Thoracic aorta (tissue), 2 donors: ENCODE results near the gene MIER2. TPM values are rescaled to one million over a fixed set of nuclear protein-coding genes. Genes with fewer than 3 reads are reported as not detected.

Source experiments
- ATAC-seq: fragments of 150-250 bp; one replicate; pipeline ENCODE4 v1.8.0; 2017; ENCODE audit warnings: low read depth; ENCODE audit not compliant: insufficient number of reproducible peaks, low FRiP score
- DNase-seq: peaks from one replicate; pipeline ENCODE4 v3.0.0-alpha.2; 2020; ENCODE audit warnings: low spot score
- H3K27ac ChIP-seq, 2 donors: fragments of 200-600 bp; sonication (generic); 1 replicate in 1 of 2; 2 replicates in 1 of 2; pipeline ENCODE4 v1.5.1; 2016; ENCODE audit warnings: mild to moderate bottlenecking in 2 of 2, moderate library complexity in 2 of 2
- H3K27me3 ChIP-seq: fragments of 200-600 bp; sonication (generic); replicated peaks from 2 replicates; pipeline ENCODE4 v1.6.0; 2016; ENCODE audit warnings: mild to moderate bottlenecking; ENCODE audit not compliant: insufficient read depth
- H3K36me3 ChIP-seq: fragments of 200-600 bp; sonication (generic); one replicate; pipeline ENCODE4 v1.5.1; 2016
- H3K4me1 ChIP-seq, 2 donors: fragments of 200-600 bp; sonication (generic); 1 replicate in 1 of 2; 2 replicates in 1 of 2; pipeline versions ENCODE4 v1.5.1 to v1.6.0; 2016; ENCODE audit warnings: low read depth in 2 of 2, mild to moderate bottlenecking in 1 of 2; ENCODE audit not compliant: control insufficient read depth in 1 of 2
- H3K4me3 ChIP-seq: fragments of 200-600 bp; sonication (generic); 2 replicates; pipeline ENCODE4 v1.5.1; 2016; ENCODE audit warnings: mild to moderate bottlenecking
- H3K9me3 ChIP-seq: fragments of 200-600 bp; sonication (generic); 2 replicates; pipeline ENCODE4 v1.5.1; 2016
- CTCF ChIP-seq: fragments of 200-600 bp; sonication (generic); IDR thresholded peaks from one replicate; pipeline ENCODE4 v1.5.1; 2019; ENCODE audit warnings: antibody characterized with exemption
- total RNA-seq, 2 donors: library from RNA; depleted of rRNA; stranded (reverse); fragments of >200 nt; gene quantifications; one replicate each; pipeline versions ENCODE4 v1.1.0 to v1.2.3, GENCODE V29; 2016

MIER2 gene
- total RNA-seq, 2 donors from 2014 or later, result 8.8 to 43.6 TPM

GRCh38 chr19:379796-380195 lies 35.2 kb upstream of the MIER2 start:
- no peaks in the 10 kb centered on the region for H3K4me1 ChIP-seq
- H3K27me3 ChIP-seq, result peaks cover 3% of the 10 kb centered on the region
- H3K36me3 ChIP-seq, result no peaks in the 10 kb centered on the region
- ATAC-seq (no peak), DNase-seq (no peak)
- H3K4me3 ChIP-seq, result no peak overlapping the region
- no peaks in the 10 kb centered on the region for H3K9me3 ChIP-seq
- TF ChIP-seq CTCF, result no peak
- no peak overlapping the region for H3K27ac ChIP-seq

GRCh38 chr19:378706-379105 lies 34.1 kb upstream of the MIER2 start:
- TF ChIP-seq CTCF, result no peak
- DNase-seq, result no peak
- Histone ChIP-seq H3K27ac (no peak overlapping the region), H3K9me3 (no peaks in the 10 kb centered on the region), H3K4me1 (no peaks in the 10 kb centered on the region), H3K36me3 (no peaks in the 10 kb centered on the region), H3K4me3 (no peak overlapping the region), H3K27me3 (peaks cover 3% of the 10 kb centered on the region)
- no peak for ATAC-seq

GRCh38 chr19:377801-378581 lies 33.4 kb upstream of the MIER2 start:
- no peak for ATAC-seq
- Histone ChIP-seq H3K36me3 (no peaks in the 10 kb centered on the region), H3K4me3 (no peak overlapping the region), H3K27me3 (no peaks in the 10 kb centered on the region), H3K9me3 (no peaks in the 10 kb centered on the region), H3K27ac (no peak overlapping the region), H3K4me1 (no peaks in the 10 kb centered on the region)
- no peak for TF ChIP-seq CTCF
- DNase-seq, result no peak

GRCh38 chr19:376111-376470 lies 31.5 kb upstream of the MIER2 start:
- H3K27me3 ChIP-seq, result no peaks in the 10 kb centered on the region
- ATAC-seq, result no peak
- DNase-seq, result no peak
- H3K4me3 ChIP-seq, result no peak overlapping the region
- no peaks in the 10 kb centered on the region for H3K9me3 ChIP-seq
- no peak for TF ChIP-seq CTCF
- no peaks in the 10 kb centered on the region for H3K4me1 ChIP-seq
- H3K36me3 ChIP-seq, result no peaks in the 10 kb centered on the region
- H3K27ac ChIP-seq, result no peak overlapping the region

- DNase-seq, result no peak
- H3K27me3 ChIP-seq, result no peaks in the 10 kb centered on the region
- H3K4me3 ChIP-seq, result no peak overlapping the region
- H3K36me3 ChIP-seq, result no peaks in the 10 kb centered on the region
- TF ChIP-seq CTCF, result no peak
- ATAC-seq, result no peak
- no peaks in the 10 kb centered on the region for H3K9me3 ChIP-seq
- no peak overlapping the region for H3K27ac ChIP-seq
- H3K4me1 ChIP-seq, result no peaks in the 10 kb centered on the region
Measured at GRCh38 chr19:375395-376110, 31.0 kb upstream of the MIER2 start.
